Ishikawa (cell line): ENCODE results near the gene CDX2.

Experiments used
- CEBPB ChIP-seq: IDR thresholded peaks from 2 replicates; pipeline ENCODE4 v1.6.1; 2012
- EP300 ChIP-seq: IDR thresholded peaks from 2 replicates; pipeline ENCODE4 v1.6.1; 2012; ENCODE audit warnings: borderline replicate concordance
- FOXM1 ChIP-seq: IDR thresholded peaks from 2 replicates; pipeline ENCODE4 v1.6.1; 2012; ENCODE audit warnings: low read depth, borderline replicate concordance
- TAF1 ChIP-seq: IDR thresholded peaks from 2 replicates; pipeline ENCODE4 v1.6.1; 2012; ENCODE audit warnings: low read depth, mild to moderate bottlenecking
- TEAD4 ChIP-seq: IDR thresholded peaks from 2 replicates; pipeline ENCODE4 v1.6.1; 2012
- TF ChIP-seq, protein P1 (sequence below): IDR thresholded peaks from 2 replicates; pipeline ENCODE4 v1.6.1; 2012
- TF ChIP-seq, protein P2 (sequence below): IDR thresholded peaks from 2 replicates; pipeline ENCODE4 v1.6.1; 2012; ENCODE audit warnings: low read depth, mild to moderate bottlenecking

DNA sequence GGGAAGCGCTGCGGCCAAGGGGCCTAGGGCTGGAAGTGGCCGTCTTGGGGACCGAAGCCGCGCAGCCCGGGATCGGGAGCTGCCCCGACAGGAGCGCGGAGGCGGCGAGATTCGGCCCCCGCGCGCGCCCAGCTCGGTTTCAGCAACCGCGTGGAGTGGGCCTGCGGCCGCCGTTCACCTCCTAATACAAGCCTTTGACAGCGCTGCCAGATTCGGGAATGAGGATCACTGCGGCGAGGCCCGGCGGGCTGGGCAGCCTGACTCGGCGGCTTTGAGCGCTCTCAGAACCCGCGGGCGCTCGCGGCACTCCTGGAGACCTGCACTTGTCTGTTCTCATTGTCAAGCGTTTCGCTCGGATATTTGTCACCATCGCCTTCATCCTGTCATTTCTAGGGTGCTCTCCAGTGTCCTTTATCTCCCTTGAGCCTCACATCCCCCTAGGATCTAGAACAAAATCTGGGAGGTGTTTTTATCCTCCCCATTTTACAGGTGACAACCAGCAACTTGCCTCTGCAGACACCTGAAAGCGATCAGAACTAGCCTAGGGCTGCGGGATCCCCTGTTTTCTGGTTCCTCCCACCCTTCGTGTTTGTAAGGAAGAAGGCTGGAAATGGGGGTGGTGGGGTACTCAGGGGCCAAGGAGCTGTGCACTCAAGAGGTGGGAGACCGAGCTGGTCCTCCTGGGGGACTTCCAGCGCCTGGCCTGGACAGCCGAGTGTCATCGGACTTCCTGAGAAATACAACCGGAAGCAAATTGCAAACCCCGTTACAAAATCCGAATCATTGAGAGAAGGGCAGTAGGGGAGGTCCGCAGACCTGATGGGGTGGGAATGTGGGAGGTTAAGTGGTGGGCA lies 1.5 kb upstream of the CDX2 start:
- TF ChIP-seq TEAD4 = no peak
- TF ChIP-seq, protein P1, sequence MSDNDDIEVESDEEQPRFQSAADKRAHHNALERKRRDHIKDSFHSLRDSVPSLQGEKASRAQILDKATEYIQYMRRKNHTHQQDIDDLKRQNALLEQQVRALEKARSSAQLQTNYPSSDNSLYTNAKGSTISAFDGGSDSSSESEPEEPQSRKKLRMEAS = no peak
- TF ChIP-seq TAF1 = no peak
- no peak for TF ChIP-seq CEBPB
- TF ChIP-seq FOXM1 = no peak
- no peak for TF ChIP-seq EP300
- TF ChIP-seq, protein P2, sequence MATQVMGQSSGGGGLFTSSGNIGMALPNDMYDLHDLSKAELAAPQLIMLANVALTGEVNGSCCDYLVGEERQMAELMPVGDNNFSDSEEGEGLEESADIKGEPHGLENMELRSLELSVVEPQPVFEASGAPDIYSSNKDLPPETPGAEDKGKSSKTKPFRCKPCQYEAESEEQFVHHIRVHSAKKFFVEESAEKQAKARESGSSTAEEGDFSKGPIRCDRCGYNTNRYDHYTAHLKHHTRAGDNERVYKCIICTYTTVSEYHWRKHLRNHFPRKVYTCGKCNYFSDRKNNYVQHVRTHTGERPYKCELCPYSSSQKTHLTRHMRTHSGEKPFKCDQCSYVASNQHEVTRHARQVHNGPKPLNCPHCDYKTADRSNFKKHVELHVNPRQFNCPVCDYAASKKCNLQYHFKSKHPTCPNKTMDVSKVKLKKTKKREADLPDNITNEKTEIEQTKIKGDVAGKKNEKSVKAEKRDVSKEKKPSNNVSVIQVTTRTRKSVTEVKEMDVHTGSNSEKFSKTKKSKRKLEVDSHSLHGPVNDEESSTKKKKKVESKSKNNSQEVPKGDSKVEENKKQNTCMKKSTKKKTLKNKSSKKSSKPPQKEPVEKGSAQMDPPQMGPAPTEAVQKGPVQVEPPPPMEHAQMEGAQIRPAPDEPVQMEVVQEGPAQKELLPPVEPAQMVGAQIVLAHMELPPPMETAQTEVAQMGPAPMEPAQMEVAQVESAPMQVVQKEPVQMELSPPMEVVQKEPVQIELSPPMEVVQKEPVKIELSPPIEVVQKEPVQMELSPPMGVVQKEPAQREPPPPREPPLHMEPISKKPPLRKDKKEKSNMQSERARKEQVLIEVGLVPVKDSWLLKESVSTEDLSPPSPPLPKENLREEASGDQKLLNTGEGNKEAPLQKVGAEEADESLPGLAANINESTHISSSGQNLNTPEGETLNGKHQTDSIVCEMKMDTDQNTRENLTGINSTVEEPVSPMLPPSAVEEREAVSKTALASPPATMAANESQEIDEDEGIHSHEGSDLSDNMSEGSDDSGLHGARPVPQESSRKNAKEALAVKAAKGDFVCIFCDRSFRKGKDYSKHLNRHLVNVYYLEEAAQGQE = no peak
